NK-92 treated with Interleukin-12 subunit alpha and Interleukin-12 subunit beta, amount 100 ng/mL, for 24 hours (cell line): ENCODE data around the gene LCAT.
A peak's percentile ranks its signal among the peaks of the same experiment; 100 is the strongest.
"Not testable (repeated sequence)": the region's sequence is repeated elsewhere in the genome, so short reads cannot be mapped to it uniquely, and the experiment has no call there.

Experiments used
- DNase-seq: peaks from one replicate; lab custom pipeline; 2025; lab: John Stamatoyannopoulos, UW

The LCAT gene

GRCh38 chr16:67931712-67932461, 12.0 kb downstream of the LCAT start, which contains the start of gene CTRL:
TSS of gene CTRL (minus strand) at chr16:67931862. CDS start at chr16:67931852, 10 bp downstream.
- no peak for DNase-seq

GRCh38 chr16:67930678-67931211, 13.2 kb downstream of the LCAT start:
- DNase-seq = no peak

GRCh38 chr16:67930191-67930590, 13.7 kb downstream of the LCAT start:
- DNase-seq = no peak

GRCh38 chr16:67928561-67929364, 15.2 kb downstream of the LCAT start:
- DNase-seq = peak; percentile 39

- no peak for DNase-seq
Observed at GRCh38 chr16:67928147-67928546, 15.8 kb downstream of the LCAT start.

GRCh38 chr16:67927131-67927941, 16.6 kb downstream of the LCAT start:
- DNase-seq = no peak

- no peak for DNase-seq
Observed at GRCh38 chr16:67926181-67926750, 17.7 kb downstream of the LCAT start.

- DNase-seq = no peak
Observed at GRCh38 chr16:67924140-67924906, 19.6 kb downstream of the LCAT start.

GRCh38 chr16:67923414-67924116, 20.4 kb downstream of the LCAT start:
- no peak for DNase-seq

- no peak for DNase-seq
Observed at GRCh38 chr16:67922740-67923139, 21.2 kb downstream of the LCAT start.

GRCh38 chr16:67922221-67922620, 21.7 kb downstream of the LCAT start:
- DNase-seq = no peak

- no peak for DNase-seq
Observed at GRCh38 chr16:67919622-67920221, 24.2 kb downstream of the LCAT start.

GRCh38 chr16:67917852-67918236, 26.1 kb downstream of the LCAT start:
- peak; percentile 34 for DNase-seq

GRCh38 chr16:67917140-67917851, 26.6 kb downstream of the LCAT start:
- DNase-seq = no peak

GRCh38 chr16:67915831-67916723, 27.8 kb downstream of the LCAT start:
- DNase-seq = no peak

- not testable (repeated sequence) for DNase-seq
Observed at GRCh38 chr16:67915496-67915769, 28.5 kb downstream of the LCAT start.

- DNase-seq = no peak
Observed at GRCh38 chr16:67914758-67915495, 29.0 kb downstream of the LCAT start.

GRCh38 chr16:67910158-67910557, 33.8 kb downstream of the LCAT start:
- DNase-seq = no peak
